Activated CD8-positive, alpha-beta memory T cell treated with anti-CD3 and anti-CD28 coated beads, Interleukin-2, amount 50 U/mL, for 1 hour (primary cell): Measurements from ENCODE around the gene TACR1.

Experiments used
- DNase-seq: peaks from one replicate; pipeline ENCODE4 v3.0.0-alpha.2; 2020; ENCODE audit errors: extremely low read depth

TACR1 gene

DNA sequence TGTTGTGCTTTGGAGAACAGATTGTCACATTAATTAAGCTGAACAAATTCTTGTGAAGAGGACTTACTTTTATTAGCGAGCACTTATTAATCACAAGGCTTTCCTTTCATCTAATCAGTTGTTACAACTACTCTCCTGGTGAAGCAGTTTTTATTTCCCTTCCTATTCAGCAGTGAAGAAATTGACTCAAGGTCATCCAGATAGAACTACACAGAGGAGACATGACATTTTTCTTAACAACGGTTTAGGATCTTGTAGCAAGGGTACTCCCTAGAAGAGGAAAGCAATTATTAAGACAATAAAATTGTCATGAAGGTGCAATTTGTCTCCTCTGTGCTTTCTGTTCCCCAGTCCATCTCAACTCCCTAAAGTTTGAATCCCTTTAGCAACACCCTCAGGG, 179.5 kb downstream of the TACR1 start:
- DNase-seq, result no peak

GRCh38 chr2:75018162-75018561, 181.2 kb downstream of the TACR1 start:
- no peak for DNase-seq

DNA sequence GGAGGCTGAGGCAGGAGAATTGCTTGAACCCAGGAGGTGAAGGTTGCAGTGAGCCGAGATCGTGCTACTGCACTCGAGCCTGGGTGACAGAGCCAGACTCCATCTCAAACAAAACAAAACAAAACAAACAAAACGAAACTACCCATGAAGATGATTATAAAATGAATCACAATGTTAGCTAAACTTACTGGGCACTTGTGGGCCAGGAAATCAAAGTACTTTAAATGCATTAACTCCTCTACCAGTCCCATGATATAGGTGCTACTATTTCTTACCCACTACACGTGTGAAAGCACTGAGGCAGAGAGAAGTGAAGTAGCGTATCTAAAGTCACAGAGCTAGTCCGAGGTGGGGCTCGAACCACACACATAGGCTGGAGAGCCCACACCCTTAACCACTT, 187.2 kb downstream of the TACR1 start:
- DNase-seq, result no peak

DNA sequence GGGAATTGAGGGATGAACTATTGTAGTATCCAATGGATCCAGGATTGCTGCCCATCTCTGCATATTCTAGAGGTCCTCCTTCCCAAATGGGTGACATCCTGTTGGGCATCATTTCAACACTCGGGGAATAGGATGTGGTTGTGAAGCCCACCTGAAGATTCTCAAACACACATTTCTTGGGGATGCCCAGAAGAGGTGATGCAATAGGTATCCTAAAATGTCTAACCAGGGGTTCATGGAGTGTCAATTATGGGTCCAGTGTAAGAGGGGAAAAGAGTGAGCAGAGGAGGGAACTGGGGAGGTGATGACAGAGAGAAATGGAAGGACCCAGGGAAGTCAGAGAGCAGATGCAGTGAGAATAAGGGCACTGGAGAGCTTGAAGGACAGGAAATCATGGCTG, 188.7 kb downstream of the TACR1 start:
- no peak for DNase-seq

DNA sequence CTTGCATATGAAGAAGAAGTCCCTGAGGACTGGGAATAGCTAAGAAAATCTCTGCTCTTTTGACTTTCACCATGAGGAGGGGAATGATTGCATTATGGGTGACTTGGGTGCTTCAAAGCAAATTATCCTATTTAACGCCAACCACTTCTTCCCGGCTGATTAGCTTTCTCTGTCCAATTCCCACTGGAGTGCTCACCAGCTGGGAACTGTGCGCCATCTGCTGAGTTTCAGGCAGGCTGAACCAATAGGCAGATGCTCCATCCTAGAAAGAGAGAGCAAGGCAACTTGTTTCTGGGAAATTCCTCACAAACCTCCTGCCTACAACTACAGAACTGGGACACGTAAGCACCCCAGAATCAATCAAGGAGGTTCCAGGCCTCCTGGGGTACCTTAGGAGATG, 191.5 kb downstream of the TACR1 start:
- DNase-seq, result no peak

- DNase-seq, result no peak
Measured at GRCh38 chr2:75007061-75007460, 192.3 kb downstream of the TACR1 start.

DNA sequence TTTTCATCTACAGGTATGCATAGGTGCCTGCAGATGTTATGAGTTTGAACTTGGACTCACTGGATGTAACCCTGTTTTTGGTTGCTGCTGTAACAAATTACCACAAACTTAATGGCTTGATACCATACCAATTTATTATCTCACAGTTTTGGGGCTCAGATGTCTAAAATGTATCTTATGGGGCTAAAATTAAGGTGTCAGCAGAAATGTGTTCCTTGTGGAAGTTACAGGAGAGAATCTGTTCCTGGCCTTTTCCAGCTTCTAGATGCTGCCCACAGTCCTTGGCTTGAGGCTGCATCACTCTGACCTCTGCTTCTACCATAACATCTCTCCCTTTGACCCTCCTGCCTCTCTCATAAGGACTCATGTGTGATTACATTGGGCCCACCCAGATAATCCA, 193.3 kb downstream of the TACR1 start:
- no peak for DNase-seq

- no peak for DNase-seq
Measured at GRCh38 chr2:75003773-75004172, 195.5 kb downstream of the TACR1 start.

- DNase-seq, result no peak
Measured at GRCh38 chr2:75003276-75003675, 196.0 kb downstream of the TACR1 start.

- DNase-seq, result no peak
Measured at GRCh38 chr2:75002007-75002406, 197.3 kb downstream of the TACR1 start.

DNA sequence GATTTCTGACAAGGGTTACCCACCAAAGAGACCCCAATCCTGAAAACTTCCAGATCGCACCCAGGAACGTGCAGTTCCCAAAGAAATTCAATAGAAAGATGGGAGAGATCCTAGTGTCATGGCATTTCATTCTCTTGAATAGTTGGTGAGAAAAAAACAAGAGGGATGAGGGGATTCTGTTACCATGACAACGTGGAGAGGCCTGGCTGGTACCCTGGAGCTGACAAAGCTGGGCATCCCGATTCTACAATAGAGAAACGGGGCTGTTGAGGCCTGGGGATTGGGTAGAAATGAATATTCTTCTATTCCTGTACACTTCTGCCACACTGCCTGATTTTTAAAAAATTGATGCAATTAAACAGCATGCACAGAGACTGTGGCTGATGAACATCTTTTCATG, 199.9 kb downstream of the TACR1 start:
- no peak for DNase-seq
